Gastrocnemius medialis (tissue), 4 donors: ENCODE results near the gene CYREN.

ENCODE experiments used
- CTCF ChIP-seq, 5 experiments: fragments of 450-650 bp in 3 of 5; fragments of 200-600 bp in 2 of 5; sonication (generic) in 2 of 5; IDR thresholded peaks in 4 of 5; conservative IDR thresholded peaks in 1 of 5; 1 replicate in 4 of 5; 2 replicates in 1 of 5; pipeline ENCODE4 v1.5.1; 2016 to 2019; ENCODE audit warnings: antibody characterized with exemption in 5 of 5, mild to moderate bottlenecking in 3 of 5, moderate library complexity in 3 of 5
- POLR2A ChIP-seq, 2 donors: fragments of 450-650 bp; IDR thresholded peaks; one replicate each; pipeline ENCODE4 v1.6.1; 2017; ENCODE audit warnings: antibody characterized with exemption in 2 of 2, mild to moderate bottlenecking in 2 of 2, moderate library complexity in 2 of 2

DNA sequence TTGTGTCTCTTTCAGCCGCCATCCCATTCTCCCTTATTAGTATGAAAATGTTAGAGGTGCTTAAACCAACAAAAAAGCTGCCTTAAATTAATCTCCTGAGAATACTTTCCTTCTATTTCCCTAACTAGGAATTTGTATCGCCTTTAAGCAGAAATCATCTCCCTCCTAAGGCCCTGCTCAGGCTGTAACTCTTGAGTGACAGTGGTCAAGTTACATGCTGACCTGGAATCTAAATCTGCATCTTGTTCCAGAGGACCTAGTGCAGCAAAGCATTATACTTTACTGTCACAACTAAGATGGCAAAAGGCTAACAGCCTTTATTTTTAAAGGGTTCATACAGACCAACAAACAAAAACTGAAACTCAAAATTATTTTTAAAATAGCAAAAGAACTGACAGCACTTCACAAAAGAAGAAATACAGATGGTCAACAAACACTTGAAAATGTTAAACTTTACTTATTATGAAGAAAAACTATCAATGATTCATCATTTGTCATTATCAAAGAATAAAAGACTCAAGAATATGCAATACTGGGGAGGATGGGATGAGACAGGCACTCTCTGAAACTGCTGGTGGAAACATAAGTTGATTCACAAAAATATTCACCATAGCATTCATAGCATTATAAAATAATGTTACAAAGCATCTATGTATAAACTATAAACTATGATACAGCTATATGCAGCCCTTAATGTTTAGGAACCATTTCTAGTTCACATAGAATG, 11.0 kb downstream of the CYREN start:
- TF ChIP-seq CTCF (IDR thresholded peaks at IDR 0.05 in 4 of 5, conservative IDR thresholded peaks at IDR 0.05 in 1 of 5): no peak
- TF ChIP-seq POLR2A (IDR thresholded peaks at IDR 0.05): peak in 1 of 2 donors; percentile 25
